H7 (cell line): Measurements from ENCODE around the gene TK2. TPM values are rescaled to one million over a fixed set of nuclear protein-coding genes. Genes with fewer than 3 reads are reported as not detected.
"Not testable (repeated sequence)": the region's sequence is repeated elsewhere in the genome, so short reads cannot be mapped to it uniquely, and the experiment has no call there.

ENCODE experiments used
- DNase-seq: peaks from one replicate; pipeline ENCODE4 v3.0.0; 2012
- H3K27me3 ChIP-seq: 2 replicates; pipeline ENCODE4 v1.6.0; 2011; ENCODE audit warnings: mild to moderate bottlenecking, low read length; ENCODE audit not compliant: control insufficient read depth, insufficient read depth
- H3K36me3 ChIP-seq: replicated peaks from 2 replicates; pipeline ENCODE4 v1.5.1; 2011; ENCODE audit warnings: low read length; ENCODE audit not compliant: control insufficient read depth, insufficient read depth
- H3K4me3 ChIP-seq: 2 replicates; pipeline ENCODE4 v1.5.1; 2011; ENCODE audit warnings: low read depth, mild to moderate bottlenecking, control low read depth, low read length, moderate library complexity; ENCODE audit not compliant: insufficient read depth
- total RNA-seq: library from RNA; depleted of rRNA; stranded (reverse); fragments of >200 nt; shearing (Covaris generic); gene quantifications from 2 replicates; pipeline ENCODE4 v1.2.3, GENCODE V29; 2014

TK2 gene
- total RNA-seq, 1 experiment from 2014 or later, result 7.9 TPM

- Histone ChIP-seq H3K36me3 (no peaks in the 10 kb centered on the region), H3K4me3 (no peak overlapping the region)
Measured at GRCh38 chr16:66513111-66513723, 36.7 kb downstream of the TK2 start.

GRCh38 chr16:66512272-66513110, 37.4 kb downstream of the TK2 start:
- no peaks in the 10 kb centered on the region for H3K36me3 ChIP-seq
- H3K4me3 ChIP-seq, result no peak overlapping the region
- H3K27me3 ChIP-seq, result no peaks in the 10 kb centered on the region
- DNase-seq, result no peak

More at GRCh38 chr16:66513111-66513723, 36.7 kb downstream of the TK2 start:
- no peak for DNase-seq
- H3K27me3 ChIP-seq, result no peaks in the 10 kb centered on the region

DNA sequence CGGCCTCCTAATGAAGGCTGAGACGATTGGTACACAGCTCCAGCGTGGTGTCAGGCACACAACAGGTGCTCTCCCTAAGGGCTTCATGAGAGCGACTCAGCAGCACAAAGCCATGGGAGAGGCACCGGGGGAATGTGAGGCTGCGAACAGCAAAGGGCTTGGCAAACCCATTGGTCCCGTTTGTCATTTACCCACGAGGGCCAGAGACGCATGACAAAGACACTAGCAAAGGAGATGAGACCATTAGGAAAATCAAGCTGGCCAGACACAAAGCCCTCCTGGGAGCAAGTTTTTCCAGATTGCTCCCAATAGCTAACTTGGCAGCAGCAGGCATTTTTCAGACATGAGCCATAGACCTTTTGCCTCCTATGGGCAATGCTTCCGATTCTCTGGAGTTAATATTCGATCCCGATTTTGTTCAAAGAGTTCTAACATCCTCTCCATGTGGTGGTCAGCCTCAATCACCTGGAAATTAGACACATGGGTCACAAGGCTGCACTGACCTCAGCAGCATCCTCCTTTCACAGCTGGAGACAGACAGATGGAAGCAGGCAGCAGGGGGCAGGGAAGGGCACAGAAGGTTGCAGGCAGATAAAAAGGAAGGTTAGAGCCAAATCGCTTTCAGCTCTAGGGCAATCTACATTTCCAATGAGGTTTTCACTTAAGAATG, 38.2 kb downstream of the TK2 start:
- peak; percentile 78 for DNase-seq
- Histone ChIP-seq H3K4me3 (no peak overlapping the region), H3K27me3 (no peaks in the 10 kb centered on the region), H3K36me3 (no peaks in the 10 kb centered on the region)

DNA sequence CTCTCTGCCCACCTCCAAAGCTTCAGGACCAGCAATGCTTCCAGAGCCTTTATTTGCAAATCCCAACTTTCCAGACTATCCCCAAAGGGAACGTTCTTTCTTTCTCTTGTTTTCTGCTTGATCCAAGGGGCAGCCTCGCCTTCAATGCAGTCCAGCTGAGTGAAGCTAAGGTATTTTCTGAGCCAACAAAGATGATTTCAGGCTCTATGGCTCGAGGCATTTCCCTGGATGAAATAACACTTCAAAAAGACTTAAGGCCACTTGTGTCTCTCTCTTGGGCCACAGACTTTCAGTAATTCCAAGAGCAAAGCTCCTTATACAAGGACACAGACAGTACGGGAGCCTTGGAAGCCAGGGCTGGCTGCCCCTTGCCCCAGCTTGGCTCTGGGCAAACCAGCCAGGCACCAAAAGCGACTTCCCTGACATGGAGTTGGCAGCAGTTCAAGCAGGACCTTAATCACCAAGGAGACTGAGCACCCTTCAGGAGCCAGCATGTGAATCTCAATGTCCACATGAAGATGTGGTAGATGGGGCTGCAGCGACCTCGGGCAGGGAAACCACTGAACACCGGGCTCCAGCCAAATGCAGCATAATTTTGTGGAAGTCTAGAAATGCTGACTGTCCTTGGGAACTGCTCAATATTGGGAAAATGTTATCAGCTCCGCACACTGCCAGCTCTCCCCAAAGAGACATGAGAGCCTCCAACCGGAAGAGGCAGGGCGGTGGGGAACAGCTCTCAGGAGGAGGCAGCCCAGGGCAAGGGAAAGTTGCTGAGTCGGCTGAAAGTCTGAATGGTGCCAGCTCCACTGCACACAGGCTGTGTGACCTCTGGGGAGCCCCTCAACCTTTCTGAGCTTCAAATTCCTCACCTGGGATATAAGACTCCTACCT, 39.0 kb downstream of the TK2 start:
- Histone ChIP-seq H3K27me3 (no peaks in the 10 kb centered on the region), H3K4me3 (no peak overlapping the region), H3K36me3 (no peaks in the 10 kb centered on the region)
- no peak for DNase-seq

- Histone ChIP-seq H3K27me3 (no peaks in the 10 kb centered on the region), H3K36me3 (no peaks in the 10 kb centered on the region), H3K4me3 (no peak overlapping the region)
- DNase-seq, result no peak
Measured at GRCh38 chr16:66510298-66510697, 39.6 kb downstream of the TK2 start.

GRCh38 chr16:66509576-66509975, 40.3 kb downstream of the TK2 start:
- H3K36me3 ChIP-seq, result no peaks in the 10 kb centered on the region
- no peak overlapping the region for H3K4me3 ChIP-seq
- no peaks in the 10 kb centered on the region for H3K27me3 ChIP-seq
- no peak for DNase-seq

- Histone ChIP-seq H3K27me3 (no peaks in the 10 kb centered on the region), H3K36me3 (no peaks in the 10 kb centered on the region), H3K4me3 (no peak overlapping the region)
- DNase-seq, result no peak
Measured at GRCh38 chr16:66508914-66509496, 40.9 kb downstream of the TK2 start.

GRCh38 chr16:66508248-66508913, 41.5 kb downstream of the TK2 start:
- Histone ChIP-seq H3K27me3 (no peaks in the 10 kb centered on the region), H3K4me3 (no peak overlapping the region), H3K36me3 (no peaks in the 10 kb centered on the region)
- DNase-seq, result no peak

- no peak for DNase-seq
- Histone ChIP-seq H3K36me3 (no peaks in the 10 kb centered on the region), H3K27me3 (no peaks in the 10 kb centered on the region), H3K4me3 (no peak overlapping the region)
Measured at GRCh38 chr16:66507731-66508239, 42.1 kb downstream of the TK2 start.

DNA sequence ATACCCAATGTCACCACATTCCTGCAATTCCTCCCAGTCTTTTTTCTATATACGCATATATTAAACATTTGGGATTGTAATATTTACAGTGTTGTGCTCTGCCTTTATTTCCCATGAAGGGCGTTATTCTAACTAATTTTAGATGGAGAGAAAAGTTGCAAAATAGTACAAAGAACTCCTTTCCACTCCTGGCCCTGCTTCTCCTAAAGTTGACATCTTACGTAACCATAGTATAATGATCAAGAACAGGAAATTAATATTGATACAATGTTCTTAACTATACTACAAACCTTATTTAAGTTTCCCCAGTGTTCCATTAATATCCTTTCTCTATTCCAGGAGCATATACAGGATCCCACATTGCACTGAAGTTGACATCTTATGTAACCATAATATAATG, 46.3 kb downstream of the TK2 start:
- H3K36me3 ChIP-seq, result no peaks in the 10 kb centered on the region
- no peak overlapping the region for H3K4me3 ChIP-seq
- no peak for DNase-seq
- H3K27me3 ChIP-seq, result no peaks in the 10 kb centered on the region

DNA sequence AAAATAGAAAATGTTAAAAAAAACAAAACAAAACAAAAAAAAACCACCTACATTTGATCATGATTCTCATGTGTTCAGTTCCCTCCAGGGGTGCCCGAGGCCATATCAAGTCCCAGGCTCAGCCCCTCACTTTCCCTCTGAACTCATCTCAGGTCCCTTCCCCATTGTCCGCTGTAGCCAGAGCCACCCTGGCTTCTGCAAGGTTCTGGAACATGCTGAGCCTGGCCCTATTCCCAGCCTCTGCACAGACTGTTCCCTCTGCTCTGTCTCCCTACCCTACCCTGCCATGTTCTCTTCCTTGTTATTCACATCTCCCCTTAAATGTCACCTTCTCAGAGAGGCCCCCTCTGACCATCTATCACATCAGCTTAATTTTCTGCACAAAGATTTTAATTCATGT, 46.9 kb downstream of the TK2 start:
- Histone ChIP-seq H3K4me3 (no peak overlapping the region), H3K27me3 (no peaks in the 10 kb centered on the region), H3K36me3 (no peaks in the 10 kb centered on the region)
- peak; percentile 11 for DNase-seq

DNA sequence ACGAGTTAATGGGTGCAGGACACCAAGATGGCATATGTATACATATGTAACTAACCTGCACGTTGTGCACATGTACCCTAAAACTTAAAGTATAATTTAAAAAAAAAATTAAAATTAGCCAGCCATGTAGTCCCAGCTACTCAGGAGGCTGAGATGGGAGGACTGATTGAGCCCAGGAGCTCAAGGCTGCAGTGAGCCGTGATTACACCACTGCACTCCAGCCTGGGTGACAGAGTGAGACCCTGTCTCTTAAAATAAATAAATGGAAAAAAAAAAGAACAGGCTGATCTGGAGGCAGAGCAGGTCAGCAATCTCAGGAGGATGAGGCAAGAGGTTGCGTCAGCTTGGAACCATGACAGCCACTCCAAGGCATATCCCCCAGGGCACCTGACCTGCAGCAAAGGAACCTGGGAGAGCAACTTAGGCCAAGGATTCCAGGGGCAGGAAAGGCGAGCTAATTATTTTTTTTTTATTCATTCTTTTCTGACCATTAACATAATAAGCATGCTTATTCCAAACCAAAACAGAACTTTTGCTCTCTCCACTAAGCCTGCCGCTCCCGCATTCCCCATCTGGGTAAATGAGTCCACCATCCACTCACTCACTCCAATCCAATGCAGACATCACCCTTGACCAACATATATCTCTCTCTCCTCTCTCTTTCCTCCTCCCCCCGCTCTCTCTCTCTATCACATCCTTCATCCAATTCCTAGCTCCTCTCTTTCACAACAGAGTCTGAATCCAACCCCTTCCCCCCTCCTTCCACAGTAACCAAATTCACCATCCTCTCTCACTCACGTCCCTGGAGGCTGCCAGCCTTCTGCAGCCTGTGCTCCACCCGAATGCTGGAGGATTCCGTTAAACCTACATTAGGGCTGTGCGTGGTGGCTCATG, 47.7 kb downstream of the TK2 start:
- peak; percentile 32 for DNase-seq
- H3K36me3 ChIP-seq, result no peaks in the 10 kb centered on the region
- H3K27me3 ChIP-seq, result no peaks in the 10 kb centered on the region
- H3K4me3 ChIP-seq, result no peak overlapping the region

DNA sequence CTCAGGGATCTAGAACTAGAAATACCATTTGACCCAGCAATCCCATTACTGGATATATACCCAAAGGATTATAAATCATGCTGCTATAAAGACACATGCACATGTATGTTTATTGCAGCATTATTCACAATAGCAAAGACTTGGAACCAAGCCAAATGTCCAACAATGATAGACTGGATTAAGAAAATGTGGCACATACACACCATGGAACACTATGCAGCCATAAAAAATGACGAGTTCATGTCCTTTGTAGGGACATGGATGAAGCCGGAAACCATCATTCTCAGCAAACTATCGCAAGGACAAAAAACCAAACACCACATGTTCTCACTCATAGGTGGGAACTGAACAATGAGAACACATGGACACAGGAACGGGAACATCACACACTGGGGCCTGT, 48.4 kb downstream of the TK2 start:
- not testable (repeated sequence) for H3K36me3 ChIP-seq, H3K4me3 ChIP-seq, DNase-seq, H3K27me3 ChIP-seq
